Epidermal melanocyte (primary cell): Measurements from ENCODE around the gene ELP4.
"Not testable (repeated sequence)": the region's sequence is repeated elsewhere in the genome, so short reads cannot be mapped to it uniquely, and the experiment has no call there.

Source experiments
- DNase-seq: peaks from one replicate; pipeline ENCODE4 v3.0.0; 2011; ENCODE audit warnings: low spot score; ENCODE audit not compliant: insufficient read length

The ELP4 gene

GRCh38 chr11:31509429-31510345, at the start of gene ELP4, which contains the start of gene IMMP1L:
Gene ELP4 (plus strand): TSS chr11:31509767. CDS start chr11:31509785, 18 bp downstream.
Gene IMMP1L (minus strand): TSS chr11:31509622. CDS start chr11:31463276, 46,346 bp downstream.
- peak; percentile 97 for DNase-seq

GRCh38 chr11:31464436-31464835, 45.1 kb upstream of the ELP4 start:
- DNase-seq = no peak

GRCh38 chr11:31474083-31474482, 35.5 kb upstream of the ELP4 start:
- DNase-seq = no peak

GRCh38 chr11:31477528-31478222, 31.9 kb upstream of the ELP4 start:
- DNase-seq = no peak

- no peak for DNase-seq
Measured at GRCh38 chr11:31478223-31478590, 31.4 kb upstream of the ELP4 start.

GRCh38 chr11:31479066-31479465, 30.5 kb upstream of the ELP4 start:
- DNase-seq = no peak

- no peak for DNase-seq
Measured at GRCh38 chr11:31480930-31481329, 28.6 kb upstream of the ELP4 start.

GRCh38 chr11:31484497-31484896, 25.1 kb upstream of the ELP4 start:
- no peak for DNase-seq

GRCh38 chr11:31487848-31488247, 21.7 kb upstream of the ELP4 start:
- DNase-seq = no peak

- no peak for DNase-seq
Measured at GRCh38 chr11:31492320-31492913, 17.1 kb upstream of the ELP4 start.

GRCh38 chr11:31493235-31493634, 16.3 kb upstream of the ELP4 start:
- DNase-seq = no peak

- not testable (repeated sequence) for DNase-seq
Measured at GRCh38 chr11:31493762-31494161, 15.8 kb upstream of the ELP4 start.

GRCh38 chr11:31499576-31500178, 9.9 kb upstream of the ELP4 start:
- DNase-seq = no peak

- no peak for DNase-seq
Measured at GRCh38 chr11:31500560-31500959, 9.0 kb upstream of the ELP4 start.

- no peak for DNase-seq
Measured at GRCh38 chr11:31509051-31509428, 527 bp upstream of the ELP4 start.

- DNase-seq = no peak
Measured at GRCh38 chr11:31512117-31512516, 2.5 kb downstream of the ELP4 start.

- no peak for DNase-seq
Measured at GRCh38 chr11:31521497-31522150, 12.1 kb downstream of the ELP4 start.

- DNase-seq = no peak
Measured at GRCh38 chr11:31529189-31529588, 19.6 kb downstream of the ELP4 start.

GRCh38 chr11:31529701-31530100, 20.1 kb downstream of the ELP4 start:
- no peak for DNase-seq

- no peak for DNase-seq
Measured at GRCh38 chr11:31531293-31531692, 21.7 kb downstream of the ELP4 start.

GRCh38 chr11:31535479-31535878, 25.9 kb downstream of the ELP4 start:
- no peak for DNase-seq
